IPS DF 4.7 (cell line): ENCODE data around the gene CD14.
A peak's percentile ranks its signal among the peaks of the same experiment; 100 is the strongest.
"Not testable (repeated sequence)": the region's sequence is repeated elsewhere in the genome, so short reads cannot be mapped to it uniquely, and the experiment has no call there.

ENCODE experiments used
- DNase-seq: peaks from one replicate; pipeline ENCODE4 v3.0.0-alpha.2; 2013; ENCODE audit warnings: low spot score; ENCODE audit errors: extremely low read depth

The CD14 gene

DNA sequence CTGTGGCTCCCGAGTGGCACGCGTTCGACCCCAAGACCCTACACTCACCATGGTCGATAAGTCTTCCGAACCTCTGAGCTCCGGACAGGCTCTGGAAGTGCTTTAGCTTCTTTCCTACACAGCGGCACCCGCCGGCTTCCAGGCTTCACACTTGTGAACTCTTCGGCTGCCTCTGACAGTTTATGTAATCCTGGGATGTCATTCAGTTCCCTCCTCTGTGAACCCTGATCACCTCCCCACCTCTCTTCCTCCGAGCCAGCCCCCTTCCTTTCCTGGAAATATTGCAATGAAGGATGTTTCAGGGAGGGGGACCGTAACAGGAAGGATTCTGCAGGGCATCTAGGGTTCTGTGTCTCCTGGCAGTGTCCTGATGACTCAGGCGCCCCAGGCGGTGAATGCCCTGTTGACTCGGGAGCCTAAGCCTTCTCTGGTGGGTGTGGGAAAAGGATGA is at the start of gene CD14:
CD14 (minus strand) TSS at position 155 of the 451 bp plus-strand sequence; CDS start at position 51, 104 bp downstream.
- no peak for DNase-seq

DNA sequence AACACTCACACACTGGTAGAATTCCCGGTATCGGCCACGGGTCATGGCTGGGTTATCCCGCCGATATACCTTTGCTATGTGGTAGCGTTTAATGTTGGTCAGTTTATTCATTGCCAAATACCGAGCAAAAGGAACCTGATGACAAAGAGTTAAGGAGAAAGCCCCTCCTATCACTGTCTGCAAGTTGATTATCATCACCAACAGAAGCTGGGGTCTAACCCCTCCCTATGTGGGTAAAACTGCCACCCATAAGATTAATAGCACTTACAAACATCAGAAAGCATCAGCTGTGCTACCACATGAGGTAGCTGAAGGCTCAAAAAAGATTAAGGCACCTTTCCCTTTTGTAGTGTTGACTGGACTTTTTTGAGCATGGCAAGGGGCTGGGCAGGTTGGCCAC is 46.0 kb upstream of the CD14 start:
- no peak for DNase-seq

DNA sequence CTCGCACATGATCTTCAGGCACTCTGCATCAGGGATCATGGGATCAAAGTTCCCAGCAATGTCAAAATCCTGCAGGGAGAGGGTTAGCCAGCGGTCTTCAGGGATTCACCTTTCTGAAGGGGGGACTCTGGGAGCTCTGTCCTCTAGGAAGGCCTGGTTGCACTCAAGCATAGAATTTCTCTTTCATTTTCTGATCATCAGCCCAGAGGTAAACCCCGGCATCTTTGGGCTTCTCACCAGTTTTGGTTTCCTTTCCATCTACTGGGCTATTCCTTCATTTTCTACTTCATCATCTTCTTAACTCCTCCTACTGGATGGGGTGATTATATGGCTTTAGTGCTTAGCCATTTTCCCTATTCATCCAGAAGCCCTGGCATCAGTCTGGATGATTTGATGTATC is 45.0 kb upstream of the CD14 start:
- DNase-seq = no peak

DNA sequence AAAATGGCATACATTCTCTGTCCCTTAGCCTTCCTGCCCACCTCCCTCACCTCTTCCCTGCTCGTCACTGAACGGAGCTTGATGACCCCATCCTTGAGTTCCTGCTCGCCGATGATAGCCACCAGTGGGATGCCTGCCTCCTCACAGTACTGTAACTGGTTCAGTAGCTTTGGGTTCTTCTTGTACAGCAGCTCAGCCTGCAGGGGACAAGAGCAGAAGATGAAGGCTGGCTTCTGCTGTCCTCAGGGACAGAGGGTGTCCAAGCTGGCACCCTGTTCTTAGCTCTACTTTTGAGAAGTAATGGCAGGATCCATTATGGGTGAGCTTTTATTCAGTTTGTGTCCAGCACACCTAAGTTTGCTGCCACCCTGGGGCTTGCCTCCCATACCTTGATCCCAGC is 41.7 kb upstream of the CD14 start:
- DNase-seq = no peak

- no peak for DNase-seq
Observed at GRCh38 chr5:140674211-140674610, 41.2 kb upstream of the CD14 start.

GRCh38 chr5:140673187-140673976 is 40.4 kb upstream of the CD14 start, which contains the start of gene DND1:
Gene DND1 (minus strand): TSS chr5:140673576. CDS start chr5:140673542, 34 bp downstream.
- no peak for DNase-seq

GRCh38 chr5:140672455-140673186 is 39.6 kb upstream of the CD14 start:
- no peak for DNase-seq

- no peak for DNase-seq
Observed at GRCh38 chr5:140671472-140672125, 38.6 kb upstream of the CD14 start.

- DNase-seq = not testable (repeated sequence)
Observed at GRCh38 chr5:140671035-140671434, 38.1 kb upstream of the CD14 start.

DNA sequence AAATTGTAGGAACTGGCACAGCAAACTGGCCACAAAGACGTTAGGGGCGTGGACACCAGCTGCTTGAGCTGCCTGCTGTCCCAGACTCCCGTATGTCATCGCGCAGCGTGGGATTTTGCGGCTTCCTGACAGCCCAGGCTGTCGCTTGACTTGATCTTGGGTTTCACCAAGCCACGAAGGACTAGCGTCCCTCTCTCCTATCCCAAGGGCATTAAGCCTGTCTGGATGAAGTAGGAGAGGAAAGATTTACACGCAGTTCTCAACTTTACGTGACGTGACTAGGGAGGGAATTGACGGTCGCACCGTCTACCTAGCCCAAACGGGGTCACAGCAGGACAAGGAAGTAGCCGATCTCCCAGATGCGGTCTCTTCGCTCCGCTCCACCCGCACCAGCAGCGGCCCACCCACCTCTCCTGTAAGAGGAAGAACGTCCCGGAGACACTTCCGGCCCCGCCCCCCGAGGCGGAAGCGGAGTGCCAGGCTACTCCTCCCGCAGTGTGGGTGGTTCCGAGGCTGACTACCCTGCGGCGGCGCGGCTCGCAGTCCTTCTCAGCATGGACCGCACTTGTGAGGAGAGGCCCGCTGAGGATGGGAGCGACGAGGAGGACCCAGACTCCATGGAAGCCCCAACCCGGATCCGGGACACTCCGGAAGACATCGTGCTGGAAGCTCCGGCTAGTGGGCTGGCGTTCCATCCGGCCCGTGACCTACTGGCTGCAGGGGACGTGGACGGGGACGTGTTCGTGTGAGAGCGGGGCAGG is 31.6 kb upstream of the CD14 start, which contains the start of gene WDR55:
WDR55 (plus strand) TSS at position 546 of the 761 bp plus-strand sequence; CDS start at position 555, 9 bp downstream.
- DNase-seq = peak; percentile 68

DNA sequence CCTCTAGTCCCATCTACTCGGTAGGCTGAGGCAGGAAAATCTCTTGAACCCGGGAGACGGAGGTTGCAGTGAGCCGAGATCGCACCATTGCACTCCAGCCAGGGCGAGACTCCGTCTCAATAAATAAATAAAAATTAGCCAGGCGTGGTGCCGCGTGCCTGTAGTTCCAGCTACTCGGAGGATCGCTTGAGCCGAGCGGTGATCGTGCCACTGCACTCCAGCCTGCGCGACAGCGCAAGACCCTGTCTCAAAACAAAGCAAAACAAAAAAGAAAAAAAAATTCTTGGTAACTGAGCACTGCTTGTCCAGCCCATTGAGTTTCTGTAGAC is 31.0 kb upstream of the CD14 start:
- DNase-seq = no peak

GRCh38 chr5:140660371-140660770 is 27.4 kb upstream of the CD14 start:
- not testable (repeated sequence) for DNase-seq

- DNase-seq = no peak
Observed at GRCh38 chr5:140658870-140659269, 25.9 kb upstream of the CD14 start.

DNA sequence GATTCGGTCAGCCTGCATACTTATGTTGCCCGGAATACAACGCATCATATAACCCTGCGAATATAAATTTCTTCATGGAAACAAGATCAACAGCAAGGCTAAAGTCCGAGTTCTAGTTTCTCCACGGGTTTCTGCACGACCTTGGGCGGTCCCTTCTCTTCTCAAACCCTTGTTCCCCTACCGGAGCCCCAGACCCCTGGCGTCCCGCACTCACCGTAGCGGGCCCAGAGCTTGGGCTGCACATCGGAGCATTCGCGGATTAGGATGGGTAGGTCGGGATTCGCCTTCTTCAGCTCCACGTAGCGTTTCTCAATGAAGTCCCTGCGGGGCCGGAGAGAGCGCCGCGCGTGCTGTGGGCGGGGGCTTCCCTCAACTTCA is 14.1 kb upstream of the CD14 start:
- DNase-seq = no peak

DNA sequence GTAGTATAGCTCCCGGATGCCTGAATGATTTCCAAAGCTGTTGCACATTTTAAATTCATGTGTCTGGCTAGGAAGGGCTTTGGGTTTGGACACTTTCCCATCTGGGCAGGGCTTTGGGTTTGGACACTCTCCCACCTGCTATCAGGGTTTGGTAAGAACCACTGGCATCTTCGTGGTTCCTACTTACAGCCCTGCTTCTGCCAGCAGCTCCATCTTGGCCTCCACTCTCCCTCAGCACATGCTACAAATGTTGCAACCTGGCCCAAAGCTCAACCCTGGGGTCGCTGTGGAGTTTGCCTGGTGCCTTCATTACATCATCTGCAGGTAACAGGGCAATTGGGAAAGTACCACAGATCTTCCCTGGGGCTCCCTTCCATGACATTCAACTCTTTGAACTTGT is 9.7 kb upstream of the CD14 start:
- DNase-seq = no peak

- no peak for DNase-seq
Observed at GRCh38 chr5:140641716-140642115, 8.7 kb upstream of the CD14 start.

DNA sequence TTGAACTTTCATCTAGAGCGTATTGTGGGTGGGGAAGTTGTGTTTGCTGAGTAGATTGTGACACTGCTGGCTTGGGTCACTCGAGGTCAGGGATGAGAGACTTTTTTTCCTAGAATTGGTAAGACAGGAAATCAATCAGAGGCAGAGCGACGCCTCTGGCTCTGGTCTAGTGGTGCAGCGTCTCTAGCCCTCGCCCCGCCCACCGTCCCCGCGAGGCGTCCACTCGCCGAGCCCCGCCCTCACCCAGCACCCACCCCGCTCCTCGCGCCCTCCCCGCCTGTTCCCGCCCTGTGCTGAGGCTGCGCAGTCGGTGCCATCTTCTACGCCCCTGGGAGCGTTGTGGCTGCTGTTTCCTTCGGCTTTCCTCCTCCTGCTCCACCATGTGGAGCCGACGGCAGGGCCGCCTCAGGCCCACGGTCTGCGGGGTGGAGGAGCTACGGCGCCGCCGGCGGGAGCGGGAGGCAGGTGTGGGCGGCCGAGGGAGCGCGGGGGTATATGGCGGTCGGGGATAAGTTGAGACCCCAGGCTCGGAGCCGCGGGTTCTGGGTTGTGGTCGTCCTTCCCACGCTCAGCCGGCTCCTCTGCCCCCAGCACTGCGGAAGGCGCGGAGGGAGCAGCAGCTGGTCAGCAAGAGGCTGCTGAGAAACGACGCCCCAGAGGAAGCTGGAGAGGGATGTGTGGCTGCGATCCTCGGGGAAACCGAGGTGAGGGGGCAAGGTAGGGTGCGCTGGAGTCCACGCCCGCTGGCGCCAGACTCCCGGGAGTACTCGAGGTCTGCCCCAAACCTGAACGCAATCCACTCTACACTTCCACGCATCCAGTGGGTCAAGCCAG is 6.4 kb upstream of the CD14 start, which contains the start of gene TMCO6:
TMCO6 (plus strand) TSS at position 304 of the 834 bp plus-strand sequence; CDS start at position 381, 77 bp downstream.
- DNase-seq = peak; percentile 74

- DNase-seq = not testable (repeated sequence)
Observed at GRCh38 chr5:140638898-140639147, 5.8 kb upstream of the CD14 start.

- no peak for DNase-seq
Observed at GRCh38 chr5:140637371-140638100, 4.6 kb upstream of the CD14 start.
